ENCODE measurements around the gene CHST4.
"Not testable (repeated sequence)": the region's sequence is repeated elsewhere in the genome, so short reads cannot be mapped to it uniquely, and the experiment has no call there.

Gene CHST4

DNA sequence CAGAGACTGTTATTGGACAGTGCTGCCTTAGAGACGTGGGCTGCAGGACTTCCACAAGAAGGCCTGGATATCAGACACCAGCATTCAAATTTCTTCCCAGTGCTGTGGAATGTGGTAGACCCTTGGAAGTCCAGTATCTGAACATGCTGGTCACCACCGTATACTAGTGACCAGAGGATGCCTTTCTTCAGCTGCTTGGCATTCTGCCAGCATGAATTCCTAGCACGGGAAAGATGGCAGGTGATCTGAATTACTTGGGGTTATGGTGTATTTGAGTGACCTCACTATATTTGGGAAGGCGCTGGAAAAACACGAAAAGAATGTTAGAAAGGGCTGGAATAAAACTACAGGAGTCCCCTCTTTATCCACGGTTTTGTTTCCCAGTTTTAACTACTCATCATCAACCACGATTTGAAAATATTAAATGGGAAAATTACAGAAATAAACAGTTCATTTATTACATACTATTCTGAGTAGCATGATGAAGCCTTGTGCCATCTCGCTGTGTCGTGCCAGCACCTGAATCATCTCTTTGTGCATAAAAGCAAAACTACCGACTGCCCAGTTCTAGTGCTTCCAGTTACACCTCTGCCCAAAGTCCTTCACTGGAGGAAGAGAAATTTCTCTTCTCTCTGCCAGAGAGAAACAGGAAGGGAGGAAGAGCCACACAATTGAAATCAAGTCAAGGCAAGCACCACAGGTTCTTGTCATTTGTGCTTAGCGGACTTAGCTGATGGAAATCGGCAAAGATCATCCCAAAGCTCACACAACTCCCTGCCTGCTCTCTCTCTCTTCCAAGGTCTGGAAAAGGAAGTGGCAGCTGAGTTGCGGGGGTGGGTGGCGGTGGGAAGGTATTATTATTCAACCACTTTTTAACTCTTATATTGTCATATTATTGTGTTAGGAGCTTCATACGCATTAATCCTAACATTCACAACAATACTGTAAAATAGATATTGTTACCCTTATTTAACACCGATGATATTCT is 1.4 kb upstream of the CHST4 start:
- no peak for DNase-seq

GRCh38 chr16:71528257-71528656 is 2.0 kb downstream of the CHST4 start:
- no peak for DNase-seq

- no peak for DNase-seq
These were observed 2.6 kb downstream of the CHST4 start for GRCh38 chr16:71528863-71529262.

GRCh38 chr16:71532366-71532765 is 6.1 kb downstream of the CHST4 start:
- DNase-seq, result no peak

DNA sequence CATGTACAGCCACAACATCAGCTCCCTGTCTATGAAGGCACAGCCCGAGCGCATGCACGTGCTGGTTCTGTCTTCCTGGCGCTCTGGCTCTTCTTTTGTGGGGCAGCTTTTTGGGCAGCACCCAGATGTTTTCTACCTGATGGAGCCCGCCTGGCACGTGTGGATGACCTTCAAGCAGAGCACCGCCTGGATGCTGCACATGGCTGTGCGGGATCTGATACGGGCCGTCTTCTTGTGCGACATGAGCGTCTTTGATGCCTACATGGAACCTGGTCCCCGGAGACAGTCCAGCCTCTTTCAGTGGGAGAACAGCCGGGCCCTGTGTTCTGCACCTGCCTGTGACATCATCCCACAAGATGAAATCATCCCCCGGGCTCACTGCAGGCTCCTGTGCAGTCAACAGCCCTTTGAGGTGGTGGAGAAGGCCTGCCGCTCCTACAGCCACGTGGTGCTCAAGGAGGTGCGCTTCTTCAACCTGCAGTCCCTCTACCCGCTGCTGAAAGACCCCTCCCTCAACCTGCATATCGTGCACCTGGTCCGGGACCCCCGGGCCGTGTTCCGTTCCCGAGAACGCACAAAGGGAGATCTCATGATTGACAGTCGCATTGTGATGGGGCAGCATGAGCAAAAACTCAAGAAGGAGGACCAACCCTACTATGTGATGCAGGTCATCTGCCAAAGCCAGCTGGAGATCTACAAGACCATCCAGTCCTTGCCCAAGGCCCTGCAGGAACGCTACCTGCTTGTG is 10.7 kb downstream of the CHST4 start:
- DNase-seq, result no peak

GRCh38 chr16:71537643-71538042 is 11.4 kb downstream of the CHST4 start:
- peak; percentile 28 for DNase-seq

DNA sequence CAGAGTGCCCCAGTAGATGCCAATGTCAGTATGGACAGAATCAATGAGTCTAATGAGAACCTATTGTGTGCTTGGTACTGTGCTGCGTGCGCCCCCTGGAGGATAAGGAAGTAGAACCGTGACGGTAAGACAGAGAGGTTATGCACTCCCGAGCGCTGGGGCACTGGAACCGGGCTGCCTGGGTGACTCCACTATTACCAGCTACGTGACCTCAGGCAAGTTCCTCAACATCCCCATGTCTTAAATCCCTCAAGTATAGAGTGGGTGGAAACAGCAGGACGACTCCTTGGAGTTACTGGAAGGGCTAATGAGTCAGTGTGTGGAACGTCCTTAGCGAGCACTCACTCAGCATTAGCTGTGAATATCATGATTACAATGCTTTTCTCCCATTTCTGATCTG is 16.2 kb downstream of the CHST4 start:
- peak; percentile 51 for DNase-seq

- DNase-seq, result no peak
These were observed 20.9 kb downstream of the CHST4 start for GRCh38 chr16:71547168-71547567.

DNA sequence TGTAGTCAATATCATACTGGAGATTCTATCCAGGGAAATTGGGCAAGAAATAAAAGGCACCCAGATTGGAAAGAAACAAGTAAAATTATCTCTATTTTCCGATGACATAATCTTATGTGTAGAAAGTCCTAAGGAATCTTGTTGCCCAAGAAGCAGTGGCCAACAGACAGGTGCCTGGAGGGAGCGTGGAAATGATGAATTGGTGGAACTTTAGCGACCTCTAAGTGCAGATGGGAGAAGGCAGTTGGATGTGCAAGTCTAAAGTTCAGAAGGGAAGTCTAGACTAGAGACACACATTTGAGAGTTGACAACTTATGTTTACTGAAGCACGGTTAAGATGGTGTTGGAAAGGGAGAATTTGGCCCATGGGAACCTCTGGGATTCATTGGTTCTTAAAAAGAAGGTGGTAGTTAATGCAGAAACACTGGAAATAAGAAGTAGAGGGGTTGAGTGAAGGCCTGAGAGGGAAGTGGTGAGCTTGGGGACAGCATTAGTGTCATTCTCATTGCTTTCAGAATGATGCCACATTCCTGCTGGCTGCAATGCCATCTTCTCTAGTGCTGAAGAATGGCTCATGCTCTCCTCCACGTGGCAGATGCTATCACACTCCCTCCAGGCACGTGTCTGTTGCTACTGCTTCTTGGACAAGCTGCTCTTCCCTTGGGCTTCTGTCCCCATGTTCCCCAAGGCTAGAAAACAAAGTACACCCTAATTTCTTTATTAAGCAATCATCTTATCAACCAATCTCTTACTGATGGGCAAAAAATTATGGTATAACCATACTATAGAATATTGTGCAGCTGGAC is 26.7 kb downstream of the CHST4 start:
- DNase-seq, result no peak

DNA sequence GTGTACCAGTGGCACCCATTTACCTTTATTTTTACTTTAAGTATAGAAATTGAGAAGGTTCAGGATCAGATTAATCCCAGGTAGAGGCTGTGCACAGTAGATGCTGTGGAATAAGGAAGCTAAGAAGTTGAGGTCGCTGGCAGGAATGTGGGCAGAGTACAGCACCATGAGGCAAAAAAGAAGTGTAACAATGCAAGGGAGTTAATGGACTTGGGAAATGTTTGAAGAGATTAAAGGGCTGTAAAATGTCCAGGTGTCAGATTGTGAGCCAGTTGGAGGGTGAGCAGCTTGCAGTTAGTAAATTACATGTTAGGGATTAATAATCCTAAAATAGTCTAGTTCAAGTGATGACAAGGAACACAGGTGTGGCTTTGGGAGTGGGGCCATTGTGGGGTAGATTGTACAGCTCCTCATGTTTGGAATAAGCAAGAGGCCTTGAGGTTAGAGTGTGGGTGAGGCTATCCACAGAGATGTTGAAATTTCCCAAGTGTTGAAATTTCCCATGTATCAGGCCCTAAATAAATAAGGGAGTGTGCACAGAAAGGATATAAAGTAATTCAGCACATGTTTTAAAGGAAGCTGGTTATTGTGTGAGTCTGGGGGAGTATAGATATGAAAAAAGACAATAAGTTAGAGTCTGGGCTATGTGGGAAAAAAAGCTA is 29.1 kb downstream of the CHST4 start:
- DNase-seq, result no peak

GRCh38 chr16:71557299-71557698 is 31.1 kb downstream of the CHST4 start:
- DNase-seq, result no peak

GRCh38 chr16:71557954-71558582 is 31.8 kb downstream of the CHST4 start:
- no peak for DNase-seq

DNA sequence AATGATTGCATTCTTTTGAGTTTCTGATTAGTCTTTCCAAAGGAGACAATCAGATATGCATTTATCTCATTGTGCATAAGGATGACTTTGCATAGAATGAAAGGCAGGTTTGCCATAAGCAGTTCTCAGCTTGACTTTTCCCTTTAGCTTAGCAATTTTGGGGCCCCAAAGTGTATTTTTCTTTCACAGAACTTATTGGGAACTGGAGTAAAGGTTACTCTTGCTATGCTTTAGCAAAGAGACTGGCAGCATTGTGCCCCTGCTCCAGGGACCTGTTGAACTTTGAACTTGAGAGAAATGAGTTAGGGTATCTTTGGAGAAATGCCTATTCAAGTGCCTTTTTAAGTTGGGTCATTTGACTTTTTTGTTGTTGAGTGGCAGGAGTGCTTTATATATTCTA is 33.6 kb downstream of the CHST4 start:
- DNase-seq, result no peak

DNA sequence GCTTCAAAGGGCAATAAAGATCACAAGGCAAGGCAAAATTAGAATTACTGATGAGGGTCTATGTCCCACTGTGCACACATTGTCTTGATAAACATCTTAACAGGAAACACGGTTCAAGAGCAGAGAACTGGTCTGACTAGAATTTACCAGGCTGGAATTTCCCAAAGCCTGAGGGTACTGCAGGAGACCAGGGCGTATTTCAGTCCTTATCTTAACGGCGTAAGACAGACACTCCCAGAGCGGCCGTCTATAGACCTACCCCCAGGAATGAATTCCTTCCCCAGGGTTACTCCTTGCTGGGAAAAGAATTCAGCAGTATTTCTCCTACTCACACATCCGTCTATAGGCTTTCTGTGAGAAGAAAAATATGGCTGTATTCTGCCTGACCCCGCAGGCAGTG is 35.7 kb downstream of the CHST4 start:
- DNase-seq, result not testable (repeated sequence)

GRCh38 chr16:71562552-71562951 is 36.3 kb downstream of the CHST4 start:
- DNase-seq, result no peak

- DNase-seq, result no peak
These were observed 38.2 kb downstream of the CHST4 start for GRCh38 chr16:71564335-71564967.

- no peak for DNase-seq
These were observed 39.8 kb downstream of the CHST4 start for GRCh38 chr16:71565812-71566700.

DNA sequence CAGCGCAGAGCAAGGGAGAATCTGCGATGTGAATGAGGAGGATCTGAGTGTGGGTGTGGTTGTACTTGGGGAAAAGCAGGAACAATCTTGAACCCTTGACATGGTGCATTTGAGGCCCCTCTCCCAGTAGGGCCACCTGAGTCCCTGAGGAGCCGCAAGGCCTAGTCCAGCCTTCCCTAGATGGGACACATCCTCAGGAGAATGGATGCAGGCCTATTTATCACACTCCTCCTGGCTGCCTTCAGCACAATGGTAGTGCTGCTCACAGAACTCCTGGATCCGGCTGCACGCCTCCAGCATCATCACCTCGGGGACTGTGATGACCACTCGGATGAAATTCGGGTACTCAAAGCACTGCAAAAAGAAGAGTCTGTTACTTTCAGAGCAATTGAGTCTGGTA is 41.7 kb downstream of the CHST4 start:
- DNase-seq, result no peak

DNA sequence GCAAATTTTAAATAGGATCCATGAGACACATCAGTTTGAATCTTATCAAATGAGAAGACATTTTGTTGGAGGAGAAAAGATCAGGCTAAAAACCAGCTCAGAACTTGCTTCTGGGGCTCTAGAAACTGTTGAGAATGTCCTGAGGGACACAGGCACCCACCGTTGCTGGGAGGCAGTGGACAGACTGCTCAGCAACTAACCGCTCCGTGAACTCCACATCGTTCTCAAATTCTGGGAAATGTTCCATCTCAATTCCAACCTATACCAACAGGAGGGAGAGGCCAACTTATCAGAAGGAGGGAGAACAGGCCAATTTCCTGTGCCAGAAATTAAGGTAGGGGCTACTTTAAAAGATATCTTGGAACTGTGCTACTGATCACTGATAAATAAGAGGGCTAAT is 42.3 kb downstream of the CHST4 start:
- no peak for DNase-seq

- DNase-seq, result no peak
These were observed 43.4 kb downstream of the CHST4 start for GRCh38 chr16:71569621-71570020.

GRCh38 chr16:71570144-71570543 is 43.9 kb downstream of the CHST4 start:
- DNase-seq, result no peak

Data from activated T-cell treated with anti-CD3 and anti-CD28 coated beads, Interleukin-2, amount 50 U/mL, for 1 hour (primary cell).